Esophagus muscularis mucosa (tissue), 4 donors: ENCODE data around the gene GASK1A.

Experiments used
- EP300 ChIP-seq: sonication (generic); formaldehyde crosslinking; IDR thresholded peaks from one replicate; pipeline ENCODE4 v1.6.1; 2017; ENCODE audit warnings: antibody characterized with exemption
- POLR2A ChIP-seq: fragments of 450-650 bp; IDR thresholded peaks from one replicate; pipeline ENCODE4 v1.6.1; 2017; ENCODE audit warnings: antibody characterized with exemption, moderate library complexity, mild to moderate bottlenecking, low read depth
- POLR2AphosphoS5 ChIP-seq, 2 donors: sonication (generic); formaldehyde crosslinking; IDR thresholded peaks; one replicate each; pipeline ENCODE4 v1.6.1; 2017; ENCODE audit warnings: antibody characterized with exemption in 2 of 2
- TF ChIP-seq, protein P1 (sequence below), 3 experiments: fragments of 200-600 bp in 2 of 3; fragments of 450-650 bp in 1 of 3; sonication (generic) in 2 of 3; IDR thresholded peaks; one replicate each; pipeline ENCODE4 v1.5.1; 2017 to 2019; ENCODE audit warnings: antibody characterized with exemption in 3 of 3, mild to moderate bottlenecking in 2 of 3, moderate library complexity in 1 of 3

DNA sequence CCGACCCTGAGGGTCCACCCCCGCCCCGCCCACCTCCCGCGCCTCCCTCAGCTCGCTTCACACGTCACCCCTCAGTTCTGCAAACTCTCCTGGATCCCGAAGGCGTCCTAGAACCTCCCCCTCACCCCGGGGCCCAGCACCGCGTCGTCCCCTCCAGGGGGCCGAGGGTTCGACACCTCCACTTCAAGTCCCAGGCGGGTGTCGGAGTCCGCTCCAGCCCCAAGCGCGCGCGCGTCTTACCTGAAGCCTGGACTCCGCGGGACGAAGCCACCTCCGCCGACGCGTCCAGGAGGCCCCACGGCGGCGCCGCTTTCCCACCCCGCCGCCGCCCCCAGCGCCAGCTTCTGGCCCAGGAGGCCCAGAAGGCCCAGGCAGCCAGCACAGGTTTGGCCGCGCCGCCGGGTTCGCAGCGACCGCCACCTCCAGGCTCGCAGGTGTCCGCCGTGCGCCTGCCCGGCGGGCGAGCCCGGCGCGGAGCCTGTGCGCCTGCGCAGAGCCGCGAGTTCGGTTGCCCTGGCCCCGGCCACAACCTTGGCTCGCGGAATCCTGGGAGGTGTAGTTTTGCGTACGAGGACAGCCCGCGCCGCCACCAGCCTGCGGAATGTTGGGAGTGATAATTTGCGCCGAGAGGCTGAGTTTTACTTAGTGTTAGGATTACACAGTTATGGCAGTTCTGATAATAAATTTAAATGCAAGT, 126.6 kb downstream of the GASK1A start, which contains the start of gene POMGNT2:
- TF ChIP-seq, protein P1, sequence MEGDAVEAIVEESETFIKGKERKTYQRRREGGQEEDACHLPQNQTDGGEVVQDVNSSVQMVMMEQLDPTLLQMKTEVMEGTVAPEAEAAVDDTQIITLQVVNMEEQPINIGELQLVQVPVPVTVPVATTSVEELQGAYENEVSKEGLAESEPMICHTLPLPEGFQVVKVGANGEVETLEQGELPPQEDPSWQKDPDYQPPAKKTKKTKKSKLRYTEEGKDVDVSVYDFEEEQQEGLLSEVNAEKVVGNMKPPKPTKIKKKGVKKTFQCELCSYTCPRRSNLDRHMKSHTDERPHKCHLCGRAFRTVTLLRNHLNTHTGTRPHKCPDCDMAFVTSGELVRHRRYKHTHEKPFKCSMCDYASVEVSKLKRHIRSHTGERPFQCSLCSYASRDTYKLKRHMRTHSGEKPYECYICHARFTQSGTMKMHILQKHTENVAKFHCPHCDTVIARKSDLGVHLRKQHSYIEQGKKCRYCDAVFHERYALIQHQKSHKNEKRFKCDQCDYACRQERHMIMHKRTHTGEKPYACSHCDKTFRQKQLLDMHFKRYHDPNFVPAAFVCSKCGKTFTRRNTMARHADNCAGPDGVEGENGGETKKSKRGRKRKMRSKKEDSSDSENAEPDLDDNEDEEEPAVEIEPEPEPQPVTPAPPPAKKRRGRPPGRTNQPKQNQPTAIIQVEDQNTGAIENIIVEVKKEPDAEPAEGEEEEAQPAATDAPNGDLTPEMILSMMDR (IDR thresholded peaks at IDR 0.05) = peak in 2 of 3 experiments; percentile 25 to 37
- TF ChIP-seq POLR2A = no peak
- no peak for TF ChIP-seq EP300
- TF ChIP-seq POLR2AphosphoS5 (IDR thresholded peaks at IDR 0.05) = peak; percentile 69 to 74
